Omental fat pad (tissue), 4 donors: ENCODE data around the gene DNAJB13. TPM values are rescaled to one million over a fixed set of nuclear protein-coding genes. Genes with fewer than 3 reads are reported as not detected.
"Not testable (repeated sequence)": the region's sequence is repeated elsewhere in the genome, so short reads cannot be mapped to it uniquely, and the experiment has no call there.

Experiments used
- ATAC-seq: fragments of 150-250 bp; one replicate; pipeline ENCODE4 v1.9.1; 2016; ENCODE audit warnings: mild to moderate bottlenecking, moderate library complexity; ENCODE audit not compliant: low FRiP score
- DNase-seq: peaks from one replicate; pipeline ENCODE4 v3.0.0-alpha.2; 2019; ENCODE audit warnings: low spot score
- CTCF ChIP-seq, 3 donors: fragments of 450-650 bp; IDR thresholded peaks; one replicate each; pipeline ENCODE4 v1.5.1; 2016 to 2017; ENCODE audit warnings: antibody characterized with exemption in 3 of 3, mild to moderate bottlenecking in 3 of 3, moderate library complexity in 2 of 3
- total RNA-seq, 4 donors: library from RNA; depleted of rRNA; stranded (reverse); fragments of >200 nt; gene quantifications; one replicate each; pipeline ENCODE4 v1.1.0, GENCODE V29; 2016

DNAJB13 gene
- total RNA-seq, 4 donors from 2014 or later = not detected

GRCh38 chr11:73916435-73916834 is 34.4 kb upstream of the DNAJB13 start:
- no peak for TF ChIP-seq CTCF (IDR thresholded peaks at IDR 0.05)
- ATAC-seq (peak; percentile 57), DNase-seq (no peak)

- ATAC-seq (no peak), DNase-seq (no peak)
- no peak for TF ChIP-seq CTCF (IDR thresholded peaks at IDR 0.05)
Observed at GRCh38 chr11:73921180-73921579, 29.6 kb upstream of the DNAJB13 start.

GRCh38 chr11:73929388-73929787 is 21.4 kb upstream of the DNAJB13 start:
- no peak for TF ChIP-seq CTCF (IDR thresholded peaks at IDR 0.05)
- ATAC-seq (no peak), DNase-seq (no peak)

GRCh38 chr11:73931039-73931645 is 19.7 kb upstream of the DNAJB13 start:
- TF ChIP-seq CTCF (IDR thresholded peaks at IDR 0.05) = no peak
- DNase-seq (no peak), ATAC-seq (peak; percentile 78)

- no peak for TF ChIP-seq CTCF (IDR thresholded peaks at IDR 0.05)
- no peak for ATAC-seq
- DNase-seq = no peak
Observed at GRCh38 chr11:73931951-73932350, 18.9 kb upstream of the DNAJB13 start.

GRCh38 chr11:73932781-73933180 is 18.0 kb upstream of the DNAJB13 start:
- DNase-seq = no peak
- ATAC-seq = no peak
- TF ChIP-seq CTCF (IDR thresholded peaks at IDR 0.05) = no peak

GRCh38 chr11:73936047-73936446 is 14.8 kb upstream of the DNAJB13 start:
- ATAC-seq, DNase-seq: not testable (repeated sequence)
